ENCODE data around the gene PCDHA7.

- peak; percentile 25 to 29 (median 28) for TF ChIP-seq CTCF (IDR thresholded peaks at IDR 0.05)
- TF ChIP-seq POLR2AphosphoS5 (IDR thresholded peaks at IDR 0.05), result no peak
- no peak for TF ChIP-seq POLR2A (IDR thresholded peaks at IDR 0.05; ENCODE audit: low read depth)
These were observed 22.0 kb downstream of the PCDHA7 start, which contains the start of gene PCDHA10 for GRCh38 chr5:140855772-140856674.

Measured in esophagus muscularis mucosa (tissue), 3 donors.